Measurements from ENCODE around the gene TPSG1. TPM values are rescaled to one million over a fixed set of nuclear protein-coding genes. Genes with fewer than 3 reads are reported as not detected.
"Not testable (repeated sequence)": the region's sequence is repeated elsewhere in the genome, so short reads cannot be mapped to it uniquely, and the experiment has no call there.

TPSG1 gene
- total RNA-seq, result under 1 TPM in 1 of 2 donors, not detected in 1; 0.21 TPM
- long read RNA-seq, result 0 reads

GRCh38 chr16:1225051-1225451 lies at the start of gene TPSG1:
TSS of gene TPSG1 (minus strand) at chr16:1225268. CDS start at chr16:1225252, 16 bp downstream.
- ATAC-seq, result no peak
- intact Hi-C loops (cut with DNase I), result no loop called here
- DNase-seq, result no peak

DNA sequence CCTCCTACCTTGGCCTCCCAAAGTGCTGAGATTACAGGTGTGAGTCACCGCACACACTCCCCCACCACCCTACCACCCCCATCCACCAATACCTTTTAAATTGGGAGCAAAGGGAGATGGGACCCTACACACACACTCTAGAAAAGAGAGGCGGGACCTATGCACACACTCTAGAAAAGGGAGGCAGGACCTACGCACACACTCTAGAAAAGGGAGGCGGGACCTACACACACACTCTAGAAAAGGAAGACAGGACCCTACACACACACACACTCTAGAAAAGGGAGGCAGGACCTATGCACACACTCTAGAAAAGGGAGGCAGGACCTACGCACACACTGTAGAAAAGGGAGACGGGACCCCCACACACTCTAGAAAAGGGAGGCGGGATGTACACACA lies 49.7 kb upstream of the TPSG1 start:
- intact Hi-C loops (cut with DNase I), result no loop called here
- DNase-seq, result no peak
- ATAC-seq, result no peak

DNA sequence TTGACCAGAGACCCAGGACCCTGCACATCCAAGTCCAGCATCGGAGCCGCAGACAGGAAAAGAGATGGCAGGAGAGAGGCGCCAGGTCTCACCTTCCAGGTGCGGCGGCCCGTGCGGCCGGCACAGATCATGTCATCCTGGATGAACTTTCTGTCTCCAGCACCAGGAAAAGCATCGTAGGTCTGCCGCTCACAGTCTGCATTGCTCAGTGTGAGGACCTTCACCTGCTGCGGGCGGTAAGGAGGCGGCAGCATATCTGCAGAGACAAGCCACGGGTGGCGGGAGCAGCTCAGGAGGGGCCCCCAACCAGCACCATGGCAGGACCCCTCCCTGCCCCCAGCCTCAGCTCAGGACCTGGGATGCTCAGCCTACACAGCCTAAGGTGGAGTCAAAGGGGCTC lies 48.7 kb upstream of the TPSG1 start:
- ATAC-seq, result no peak
- no peak for DNase-seq
- intact Hi-C loops (cut with DNase I), result no loop called here

DNA sequence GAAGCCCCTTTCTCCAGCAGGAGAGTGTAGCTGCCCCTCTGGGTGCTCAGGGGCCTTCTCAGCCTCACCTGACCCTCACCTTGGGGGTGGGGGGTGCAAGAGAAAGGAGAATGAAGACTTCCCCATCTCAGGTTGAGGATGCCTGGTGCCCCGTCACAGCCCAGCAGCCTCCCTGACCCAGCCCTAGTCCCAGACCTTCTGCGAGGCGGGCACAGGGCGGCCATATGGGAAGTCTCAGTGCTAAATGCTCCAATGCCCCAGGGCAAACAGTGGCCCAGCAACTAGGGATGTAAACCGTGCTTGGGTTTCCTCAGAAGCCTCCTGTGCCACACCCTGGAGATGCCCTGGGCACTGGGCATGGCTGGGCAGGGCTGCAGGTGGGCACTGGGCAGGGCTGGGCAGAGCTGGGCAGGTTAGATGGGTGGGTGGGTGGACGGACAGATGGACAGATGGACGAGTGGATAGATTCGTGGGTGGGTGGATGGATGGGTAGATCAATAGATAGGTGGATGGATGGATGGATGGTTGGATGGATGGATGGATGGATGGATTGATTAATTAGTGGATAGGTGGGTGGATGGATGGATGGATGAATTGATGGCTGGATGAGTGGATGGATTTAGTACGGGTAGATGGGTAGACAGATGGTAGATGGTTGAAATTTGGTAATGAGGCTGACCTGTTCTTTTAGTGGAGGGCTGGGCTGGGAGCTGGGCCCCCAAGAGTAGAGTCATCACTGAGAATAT lies 47.6 kb upstream of the TPSG1 start:
- ATAC-seq, result no peak
- intact Hi-C loops (cut with DNase I), result no loop called here
- DNase-seq, result no peak

DNA sequence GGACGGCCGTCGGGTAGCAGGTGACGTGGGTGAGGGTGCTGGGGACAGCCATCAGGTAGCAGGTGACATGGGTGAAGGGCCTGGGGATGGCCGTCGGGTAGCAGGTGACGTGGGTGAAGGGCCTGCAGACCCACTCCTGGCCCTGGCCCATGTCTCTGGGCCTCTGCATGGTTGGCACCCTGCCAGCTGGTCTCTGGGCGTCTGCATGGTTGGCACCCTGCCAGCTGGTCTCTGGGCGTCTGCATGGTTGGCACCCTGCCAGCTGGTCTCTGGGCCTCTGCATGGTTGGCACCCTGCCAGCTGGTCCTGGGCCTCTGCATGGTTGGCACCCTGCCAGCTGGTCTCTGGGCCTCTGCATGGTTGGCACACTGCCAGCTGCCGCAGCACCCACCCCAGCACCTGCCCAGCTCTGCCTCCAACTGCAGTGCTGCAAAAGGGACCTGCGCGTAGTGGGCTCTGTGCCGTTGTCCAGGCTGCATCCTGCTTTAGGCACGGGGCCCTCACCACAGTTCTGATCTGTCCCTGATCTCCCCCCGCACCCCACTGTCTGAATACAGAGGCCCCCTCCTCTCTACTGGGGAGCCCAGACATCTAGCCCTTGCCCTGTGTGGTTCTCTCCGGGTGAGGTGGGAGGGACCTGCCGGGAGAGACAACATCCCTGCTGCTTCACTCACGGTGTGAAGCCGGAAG lies 46.8 kb upstream of the TPSG1 start:
- DNase-seq; intact Hi-C loops (cut with DNase I): not testable (repeated sequence)
- peak; percentile 41 to 47 for ATAC-seq

DNA sequence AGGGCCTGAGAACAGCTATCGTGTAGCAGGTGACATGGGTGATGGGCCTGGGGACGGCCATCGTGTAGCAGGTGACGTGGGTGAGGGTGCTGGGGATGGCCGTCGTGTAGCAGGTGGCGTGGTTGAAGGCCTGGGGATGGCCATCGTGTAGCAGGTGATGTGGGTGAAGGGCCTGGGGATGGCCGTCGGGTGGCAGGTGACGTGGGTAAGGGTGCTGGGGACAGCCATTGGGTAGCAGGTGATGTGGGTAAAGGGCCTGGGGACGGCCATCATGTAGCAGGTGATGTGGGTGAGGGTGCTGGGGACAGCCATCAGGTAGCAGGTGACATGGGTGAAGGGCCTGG lies 46.3 kb upstream of the TPSG1 start:
- intact Hi-C loops (cut with DNase I), result no loop called here
- DNase-seq (no peak), ATAC-seq (peak in 1 of 2 donors; percentile 11)

GRCh38 chr16:1269418-1269817 lies 44.4 kb upstream of the TPSG1 start:
- DNase-seq; intact Hi-C loops (cut with DNase I); ATAC-seq: not testable (repeated sequence)

- ATAC-seq (no peak), DNase-seq (no peak)
- intact Hi-C loops (cut with DNase I), result no loop called here
Measured at GRCh38 chr16:1265826-1266225, 40.8 kb upstream of the TPSG1 start.

GRCh38 chr16:1265090-1265630 lies 40.1 kb upstream of the TPSG1 start:
- DNase-seq (no peak), ATAC-seq (no peak)
- intact Hi-C loops (cut with DNase I), result no loop called here

DNA sequence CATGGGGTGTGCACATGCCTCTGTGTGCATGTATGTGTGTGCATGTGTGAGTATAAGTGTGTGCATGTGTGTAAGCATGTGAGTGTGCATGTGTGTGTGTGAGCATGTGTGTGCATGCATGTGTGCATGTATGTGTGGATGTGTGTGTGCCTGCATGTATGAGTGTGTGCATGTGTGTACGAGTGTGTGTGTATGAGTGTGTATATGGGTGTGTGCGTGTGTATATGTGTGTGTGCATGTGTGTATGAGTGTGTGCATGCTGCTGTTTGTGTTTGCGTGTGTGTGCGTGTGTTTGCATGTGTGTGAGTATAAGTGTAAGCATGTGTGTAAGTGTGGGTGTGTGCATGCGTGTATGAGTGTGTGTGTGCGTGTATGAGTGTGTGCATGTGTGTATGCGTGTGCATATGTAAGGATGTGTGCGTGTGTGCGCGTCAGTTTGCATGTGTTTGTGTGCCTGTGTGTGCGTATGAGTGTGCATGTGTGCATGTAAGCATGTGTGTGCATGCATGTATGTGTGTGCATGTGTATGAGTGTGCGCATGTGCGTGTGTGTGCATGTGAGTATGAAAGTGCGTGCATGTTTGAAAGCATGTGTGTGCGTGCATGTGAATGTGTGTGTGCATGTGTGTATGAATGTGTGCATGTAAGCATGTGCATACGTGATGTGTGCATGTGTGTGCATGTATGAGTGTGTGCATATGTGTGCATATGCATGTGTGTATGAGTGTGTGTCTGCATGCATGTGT lies 39.4 kb upstream of the TPSG1 start:
- intact Hi-C loops (cut with DNase I), result no loop called here
- DNase-seq (no peak), ATAC-seq (no peak)

DNA sequence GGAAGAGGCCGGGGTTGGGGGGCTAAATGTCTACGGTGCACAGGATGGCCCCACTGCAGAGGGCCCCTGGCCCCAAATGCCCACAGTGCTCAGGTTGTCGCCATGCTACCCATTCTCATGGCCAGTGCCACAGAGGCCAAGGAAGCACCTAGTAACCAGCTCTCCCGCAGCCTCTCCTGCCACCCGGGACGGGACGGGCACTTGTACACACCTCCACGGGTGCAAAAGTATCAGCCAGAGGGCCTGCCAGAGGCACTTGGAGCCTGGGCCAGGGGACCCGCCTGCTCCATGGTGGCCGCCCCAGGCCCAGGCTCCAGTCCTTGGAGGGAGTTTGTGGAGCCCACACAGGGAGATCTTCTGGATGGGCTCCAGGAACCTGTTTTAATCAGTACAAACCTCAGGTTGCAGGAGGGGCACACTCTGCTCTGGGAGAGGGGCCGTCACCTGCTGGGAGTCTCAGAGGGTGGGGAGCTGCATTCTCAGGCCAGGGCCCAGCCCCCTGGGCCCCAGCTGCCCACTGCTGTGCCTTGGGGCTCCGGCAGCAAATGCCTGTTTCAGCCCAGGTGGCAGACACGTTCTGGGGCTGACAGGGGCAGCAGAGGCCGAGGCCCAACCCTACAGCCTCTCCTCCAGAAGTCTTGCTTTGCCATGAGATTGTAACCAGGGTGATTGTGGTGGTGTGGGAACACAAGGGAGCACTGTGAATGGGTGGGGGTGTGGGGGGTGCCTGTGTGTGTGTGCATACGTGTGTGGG lies 38.7 kb upstream of the TPSG1 start:
- DNase-seq, result no peak
- ATAC-seq, result no peak
- intact Hi-C loops (cut with DNase I), result no loop called here

DNA sequence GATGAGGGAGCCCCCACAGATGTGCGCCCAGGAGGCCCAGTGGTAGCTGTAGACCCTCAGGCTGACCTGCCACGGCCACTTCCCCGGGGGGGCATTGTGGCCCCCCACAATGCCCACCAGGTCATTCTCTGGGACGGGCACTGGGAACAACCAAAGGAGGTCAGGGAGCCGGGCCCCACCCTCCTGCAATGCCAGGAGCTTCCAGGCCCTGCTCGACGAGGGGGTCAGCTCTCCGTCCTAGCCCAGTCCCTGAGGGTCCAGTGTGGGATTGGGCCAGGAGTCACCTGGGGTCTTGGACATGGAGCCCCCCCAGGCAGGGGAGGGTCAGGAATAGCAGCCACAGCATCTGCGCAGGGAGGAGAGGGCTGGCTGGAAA lies 37.8 kb upstream of the TPSG1 start:
- intact Hi-C loops (cut with DNase I), result no loop called here
- ATAC-seq (no peak), DNase-seq (no peak)

GRCh38 chr16:1262210-1262845 lies 37.3 kb upstream of the TPSG1 start:
- intact Hi-C loops (cut with DNase I), result no loop called here
- no peak for ATAC-seq
- DNase-seq, result no peak

GRCh38 chr16:1261131-1261892 lies 36.2 kb upstream of the TPSG1 start:
- ATAC-seq, result no peak
- intact Hi-C loops (cut with DNase I), result no loop called here
- DNase-seq, result no peak

DNA sequence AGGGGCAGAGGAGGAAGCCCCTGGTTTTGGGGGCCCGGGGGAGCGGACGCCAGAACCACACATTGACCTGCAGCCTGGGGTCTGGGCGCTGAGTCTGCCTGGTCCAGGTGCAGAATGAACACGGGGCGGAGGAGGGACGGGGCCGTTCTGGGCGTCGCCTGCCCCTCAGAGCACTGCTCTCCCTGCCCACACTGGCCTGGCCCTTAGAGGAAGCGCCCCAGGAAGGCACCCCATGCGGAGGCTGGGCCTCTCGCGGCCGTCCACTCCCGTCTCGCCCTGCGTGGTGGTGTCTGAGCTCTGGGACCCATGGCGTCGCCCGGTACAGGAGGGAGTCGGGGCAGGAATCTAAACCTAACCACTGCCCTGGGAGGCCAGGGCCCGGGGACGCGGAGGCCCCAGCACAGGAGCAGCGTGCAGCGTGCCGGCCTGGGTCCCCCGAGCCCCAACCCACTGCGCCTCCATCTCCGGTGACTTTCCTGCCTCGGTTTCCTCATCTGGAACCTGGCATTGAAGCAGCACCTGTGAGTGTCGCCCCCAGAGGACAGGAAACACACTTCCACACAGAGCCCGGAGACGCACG lies 35.1 kb upstream of the TPSG1 start:
- no peak for DNase-seq
- intact Hi-C loops (cut with DNase I), result no loop called here
- ATAC-seq, result no peak

- DNase-seq, result no peak
- intact Hi-C loops (cut with DNase I), result no loop called here
- ATAC-seq, result no peak
Measured at GRCh38 chr16:1259760-1260068, 34.6 kb upstream of the TPSG1 start.

- DNase-seq (no peak), ATAC-seq (no peak)
- intact Hi-C loops (cut with DNase I), result no loop called here
Measured at GRCh38 chr16:1258906-1259759, 34.1 kb upstream of the TPSG1 start.
